Endothelial cell of hepatic sinusoid (primary cell): ENCODE measurements around the gene TBCE.
"Not testable (repeated sequence)": the region's sequence is repeated elsewhere in the genome, so short reads cannot be mapped to it uniquely, and the experiment has no call there.

ENCODE experiments used
- in situ Hi-C: cut with HindIII; loops from 2 replicates; pipeline ENCODE4 v1.10.0; 2017; ENCODE audit warnings: low sequenced_read_pairs

TBCE gene

DNA sequence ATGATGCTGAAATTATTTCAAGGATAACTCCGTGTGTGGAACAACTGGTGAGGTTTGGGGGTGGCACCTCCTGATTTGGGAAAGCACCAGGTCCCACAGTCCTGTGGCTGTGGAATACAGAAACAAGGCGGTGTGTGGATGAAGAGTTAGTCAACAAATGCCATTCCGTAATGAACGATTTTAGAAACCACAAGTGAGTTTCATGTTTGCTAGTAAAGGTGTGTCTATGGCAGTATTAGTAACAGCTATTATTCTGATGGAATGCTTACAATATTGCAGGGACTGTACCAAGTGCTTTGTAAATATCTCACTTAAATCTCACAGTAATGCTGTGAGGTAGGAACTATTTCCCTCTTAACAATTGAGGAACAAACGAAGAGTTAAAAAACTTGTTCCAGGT lies 83.2 kb downstream of the TBCE start:
- in situ Hi-C loops, result no loop called here

DNA sequence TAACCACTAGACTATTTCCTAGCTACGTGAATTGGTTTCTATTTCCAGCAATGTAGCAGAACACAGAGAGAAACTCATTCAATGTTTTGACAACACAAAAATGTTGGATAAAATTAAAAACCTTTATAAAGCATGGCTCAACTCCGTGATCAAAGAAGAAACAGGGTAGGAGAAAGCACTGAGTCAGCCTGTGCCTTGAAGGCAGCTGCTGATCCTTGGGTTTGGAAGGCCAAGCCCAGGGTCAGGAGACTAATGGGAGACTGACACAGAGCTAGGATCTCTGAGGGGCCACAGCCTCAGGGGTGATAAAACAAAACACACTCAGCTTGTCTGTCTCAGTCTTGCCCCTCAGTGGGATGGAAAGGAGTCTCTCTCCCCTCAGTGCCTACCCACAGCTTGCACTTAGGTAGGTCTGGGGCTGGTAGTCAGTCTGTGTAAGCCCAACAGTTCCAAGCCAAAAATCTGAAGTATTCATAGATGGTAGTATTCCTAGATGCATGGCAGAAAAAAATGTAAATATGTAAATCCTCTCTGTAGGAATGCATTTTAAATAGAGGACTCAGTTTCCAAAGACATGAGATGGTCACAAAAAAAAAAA lies 83.8 kb downstream of the TBCE start:
- in situ Hi-C loops, result no loop called here

DNA sequence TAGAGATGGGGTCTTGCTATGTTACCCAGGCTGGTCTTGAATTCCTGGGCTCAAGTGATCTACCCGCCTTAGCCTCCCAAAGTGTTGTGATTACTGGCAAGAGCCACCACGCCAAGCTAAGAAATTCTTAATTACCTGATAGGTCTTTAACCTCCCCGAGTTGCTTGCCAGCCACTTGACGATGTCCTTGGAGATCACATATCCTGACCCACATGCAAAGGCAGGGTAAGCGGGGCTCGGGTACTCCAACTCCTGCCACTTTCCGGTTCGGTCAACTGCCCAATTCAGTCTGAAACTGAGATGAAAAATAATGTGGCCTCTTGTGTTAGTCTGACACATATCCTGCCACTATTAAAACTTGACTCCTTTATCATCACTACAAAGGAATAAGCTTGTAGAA lies 86.8 kb downstream of the TBCE start:
- in situ Hi-C loops, result no loop called here

DNA sequence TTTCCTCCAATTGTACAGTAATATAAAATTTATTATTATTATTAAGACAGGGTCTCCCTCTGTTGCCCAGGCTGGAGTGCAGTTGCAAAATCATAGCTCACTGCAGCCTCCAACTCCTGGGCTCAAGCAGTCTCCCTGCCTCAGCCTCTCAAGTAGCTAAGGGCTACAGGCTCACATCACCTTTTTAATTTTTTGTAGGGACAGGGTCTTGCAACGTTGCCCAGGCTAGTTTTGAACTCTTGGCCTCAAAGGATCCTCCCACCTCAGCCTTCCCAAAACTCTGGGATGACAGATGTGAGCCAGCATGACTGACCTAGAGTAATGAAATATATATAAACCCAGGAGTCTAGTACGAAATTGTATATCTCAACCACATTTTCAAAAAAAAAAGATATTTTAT lies 87.9 kb downstream of the TBCE start:
- in situ Hi-C loops, result no loop called here

DNA sequence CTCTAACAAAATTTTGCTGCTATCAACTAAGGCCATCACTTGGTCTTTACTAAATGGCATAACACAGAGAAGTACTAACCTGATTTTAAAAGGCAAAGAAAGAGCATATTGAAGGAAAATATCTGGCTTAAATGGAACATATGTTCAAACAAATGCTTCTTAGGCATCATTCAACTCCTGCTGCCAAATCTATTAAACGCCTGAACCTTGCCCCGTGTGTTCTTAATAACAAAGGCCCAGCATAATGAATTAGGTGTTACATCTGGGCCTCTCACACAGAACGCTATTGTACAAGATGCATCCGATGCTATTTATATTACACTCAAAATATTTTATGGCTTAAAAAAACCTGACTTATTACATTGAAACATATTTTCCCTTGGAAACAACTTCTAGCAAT lies 88.6 kb downstream of the TBCE start:
- in situ Hi-C loops, result no loop called here

DNA sequence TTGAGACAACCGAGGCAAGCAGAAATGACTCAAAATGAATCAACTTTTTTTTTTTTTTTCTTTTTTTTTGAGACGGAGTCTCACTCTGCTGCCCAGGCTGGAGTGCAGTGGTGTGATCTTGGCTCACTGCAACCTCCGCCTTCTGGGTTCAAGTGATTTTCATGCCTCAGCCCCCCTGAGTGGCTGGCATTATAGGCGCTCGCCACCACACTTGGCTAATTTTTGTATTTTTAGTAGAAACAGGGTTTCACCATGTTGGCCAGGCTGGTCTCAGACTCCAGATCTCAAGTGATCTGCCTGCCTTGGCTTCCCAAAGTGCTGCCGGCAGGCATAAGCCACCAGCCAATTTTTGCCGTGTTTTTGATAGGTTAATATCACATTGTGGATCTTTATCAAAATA lies 90.6 kb downstream of the TBCE start:
- in situ Hi-C loops, result not testable (repeated sequence)

DNA sequence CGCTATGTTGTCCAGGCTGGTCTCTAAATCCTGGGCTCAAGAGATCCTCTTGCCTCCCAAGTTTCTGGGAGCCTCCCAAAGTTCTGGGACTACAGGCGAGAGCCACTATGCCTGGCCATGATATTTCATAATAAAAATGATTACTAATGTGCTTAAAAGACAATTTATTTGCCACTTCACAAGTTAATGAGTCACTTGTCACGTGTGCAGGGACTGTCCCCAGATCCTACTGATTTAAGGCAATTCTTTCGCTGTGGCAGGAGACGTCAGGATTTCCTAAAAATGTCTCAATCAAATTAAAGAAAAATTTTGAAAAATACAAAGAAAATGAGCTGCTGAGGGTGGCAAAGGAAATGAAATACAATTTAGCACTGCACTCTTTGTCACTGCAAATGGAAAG lies 93.5 kb downstream of the TBCE start:
- in situ Hi-C loops, result no loop called here

DNA sequence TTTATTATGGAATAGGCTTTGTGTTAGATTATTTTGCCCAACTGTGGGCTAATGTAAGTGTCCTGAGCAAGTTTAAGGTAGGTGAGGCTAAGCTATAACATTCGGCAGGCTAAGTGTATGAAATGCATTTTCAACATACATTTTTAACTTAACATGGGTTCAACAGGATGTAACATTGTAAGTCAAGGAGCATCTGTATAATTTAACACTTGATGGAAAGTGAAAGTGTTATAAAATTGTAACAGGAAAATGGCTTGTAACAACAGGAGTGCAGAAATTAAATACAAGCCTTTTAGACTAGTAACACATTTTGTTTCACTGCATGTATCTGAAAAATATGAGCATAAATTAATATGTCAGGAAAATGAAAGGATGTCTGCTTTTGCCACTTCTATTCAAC lies 94.7 kb downstream of the TBCE start:
- in situ Hi-C loops, result no loop called here

DNA sequence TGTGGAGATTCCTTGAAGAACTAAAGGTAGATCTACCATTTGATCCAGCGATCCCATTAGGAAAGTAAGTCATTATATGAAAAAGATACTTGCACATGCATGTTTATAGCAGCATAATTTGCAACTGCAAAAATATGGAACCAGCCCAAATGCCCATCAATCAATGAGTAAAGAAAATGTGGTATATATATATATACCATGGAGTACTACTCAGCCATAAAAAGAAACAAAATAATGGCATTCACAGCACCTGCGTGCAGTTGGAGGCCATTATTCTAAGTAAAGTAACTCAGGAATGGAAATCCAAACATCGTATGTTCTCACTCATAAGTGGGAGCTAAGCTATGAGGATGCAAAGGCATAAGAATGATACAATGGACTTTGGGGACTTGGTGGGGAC lies 95.6 kb downstream of the TBCE start:
- in situ Hi-C loops, result not testable (repeated sequence)

DNA sequence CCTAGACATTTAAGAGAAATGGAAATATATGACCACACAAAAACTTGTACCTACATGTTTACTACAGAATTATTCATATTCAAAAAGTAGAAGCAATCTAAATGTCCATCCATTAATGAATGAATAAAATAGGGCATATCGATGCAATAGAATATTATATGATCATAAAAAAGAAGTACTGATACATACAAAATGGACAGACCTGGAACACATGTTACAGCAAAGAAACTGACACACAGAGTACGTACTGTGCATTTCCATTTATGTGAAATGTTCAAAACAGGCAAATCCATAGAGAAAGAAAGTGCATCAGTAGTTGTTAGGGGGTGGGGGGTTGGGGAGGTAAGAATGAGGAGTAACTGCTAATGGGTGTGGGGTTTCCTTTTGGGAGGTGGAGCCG lies 97.8 kb downstream of the TBCE start:
- in situ Hi-C loops, result no loop called here

DNA sequence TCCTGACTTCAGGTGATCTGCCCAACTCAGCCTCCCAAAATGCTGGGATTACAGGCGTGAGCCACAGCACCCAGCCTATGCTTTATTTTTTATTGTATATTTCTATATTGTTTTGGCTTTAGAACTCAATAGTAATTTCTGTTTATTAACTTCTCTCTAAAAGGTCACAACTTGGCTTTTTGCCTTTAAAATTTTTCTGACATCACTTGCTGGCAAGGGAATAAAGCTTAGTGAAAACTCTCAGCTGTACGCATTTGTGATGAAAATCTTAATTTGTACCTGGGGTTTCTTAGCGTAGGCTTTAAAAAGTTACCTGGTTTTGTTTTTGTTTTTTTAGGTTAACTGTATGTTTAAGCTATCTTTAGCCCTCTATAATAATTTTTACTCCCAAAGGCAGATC lies 100.8 kb downstream of the TBCE start:
- in situ Hi-C loops, result no loop called here

DNA sequence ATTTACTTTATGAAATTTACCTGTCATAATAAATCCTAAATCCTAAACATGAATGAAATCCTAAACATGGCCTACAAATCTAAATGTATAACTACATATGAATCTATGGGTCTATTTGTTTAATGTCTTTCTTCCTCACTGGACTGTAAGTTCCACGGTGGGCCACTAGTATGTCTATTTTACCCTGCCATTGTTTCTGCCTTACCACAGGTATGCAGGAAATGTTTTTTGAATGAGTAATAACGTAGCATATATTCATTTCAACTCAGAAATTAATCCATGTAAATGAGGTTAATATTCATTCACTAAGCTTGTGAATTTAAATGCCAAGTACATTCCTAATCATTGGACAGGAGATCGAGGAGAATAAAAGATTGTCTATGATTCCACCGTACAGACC lies 101.7 kb downstream of the TBCE start:
- in situ Hi-C loops, result no loop called here

DNA sequence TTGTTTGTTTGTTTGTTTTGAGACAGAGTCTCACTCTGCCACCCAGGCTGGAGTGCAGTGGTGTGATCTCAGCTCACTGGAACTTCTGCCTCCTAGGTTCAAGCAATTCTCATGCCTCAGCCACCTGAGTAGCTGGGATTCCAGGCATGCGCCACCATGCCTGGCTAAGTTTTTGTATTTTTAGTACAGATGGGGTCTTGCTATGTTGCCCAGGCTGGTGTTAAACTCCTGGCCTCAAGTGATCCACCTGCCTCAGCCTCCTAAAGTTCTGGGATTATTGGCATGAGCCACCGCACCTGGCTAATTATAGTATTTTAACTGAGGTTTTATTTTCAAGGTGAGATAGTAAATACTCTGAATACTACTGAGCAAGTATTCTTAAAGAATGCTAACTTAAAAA lies 102.7 kb downstream of the TBCE start:
- in situ Hi-C loops, result not testable (repeated sequence)

DNA sequence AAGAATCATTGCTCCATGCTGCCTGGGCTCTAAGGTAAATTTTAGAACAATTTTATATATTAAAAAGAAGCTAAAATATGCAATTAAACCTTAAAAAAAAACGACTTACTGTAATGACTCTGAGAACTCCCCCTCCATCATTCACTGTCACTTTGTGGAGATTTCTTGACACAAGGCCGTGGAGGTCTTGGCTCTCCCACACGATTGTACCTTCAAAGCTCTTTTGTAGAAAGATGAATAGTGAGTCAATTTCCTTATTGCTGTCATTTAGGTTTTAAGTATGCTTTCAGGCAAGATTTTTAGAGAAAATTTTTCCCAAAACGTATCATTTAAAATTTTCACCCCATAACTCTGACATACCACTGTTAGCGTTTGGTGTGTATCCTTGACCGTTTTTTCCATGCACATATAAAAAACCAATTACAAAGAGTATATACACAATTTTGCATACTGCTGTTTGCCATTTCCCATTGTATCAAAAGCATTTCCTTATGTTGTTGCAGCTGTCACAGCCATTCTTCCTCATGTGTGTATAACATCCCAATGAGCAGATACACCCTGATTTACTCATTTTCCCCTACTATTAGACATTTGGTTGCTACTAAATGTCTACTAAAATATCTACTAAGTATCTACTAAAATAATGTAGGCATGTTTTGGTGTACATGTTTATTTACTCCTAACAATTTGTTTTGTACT lies 103.7 kb downstream of the TBCE start:
- in situ Hi-C loops, result no loop called here

DNA sequence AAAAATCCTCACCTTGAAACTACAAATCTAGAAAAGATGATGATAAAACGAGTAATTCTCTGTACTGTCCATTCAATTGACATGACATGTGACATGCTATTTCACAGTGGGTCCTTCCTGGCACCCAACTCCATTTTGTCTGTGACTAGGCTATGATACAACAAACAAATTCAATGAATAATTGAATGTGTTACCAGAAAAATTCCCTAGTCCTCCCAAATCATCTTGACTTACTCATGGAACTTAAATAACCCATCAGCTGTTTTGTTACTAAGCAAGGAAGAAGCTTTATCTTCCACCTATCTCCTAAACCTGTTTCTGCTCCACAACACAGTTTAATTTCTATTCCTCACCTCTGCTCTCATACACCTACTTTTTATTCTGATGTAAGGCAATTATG lies 106.6 kb downstream of the TBCE start:
- in situ Hi-C loops, result no loop called here

DNA sequence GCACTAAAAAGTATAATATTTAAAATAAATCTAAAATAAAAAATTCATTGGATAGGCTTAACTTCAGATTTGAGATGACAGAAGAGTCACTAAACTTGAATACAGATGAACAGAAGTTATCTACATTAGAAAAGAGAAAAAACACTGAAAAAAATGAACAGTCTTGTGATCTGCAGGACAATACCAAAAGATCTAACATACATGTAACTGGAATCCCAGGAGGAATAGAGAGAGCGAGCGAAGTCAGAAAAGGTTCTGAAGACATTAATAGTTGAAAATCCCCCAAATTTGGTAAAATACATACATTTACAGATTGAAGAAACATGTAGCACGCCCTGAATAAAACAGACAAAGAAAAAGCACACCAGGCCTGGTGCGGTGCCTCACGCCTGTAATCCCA lies 115.9 kb downstream of the TBCE start:
- in situ Hi-C loops, result no loop called here

DNA sequence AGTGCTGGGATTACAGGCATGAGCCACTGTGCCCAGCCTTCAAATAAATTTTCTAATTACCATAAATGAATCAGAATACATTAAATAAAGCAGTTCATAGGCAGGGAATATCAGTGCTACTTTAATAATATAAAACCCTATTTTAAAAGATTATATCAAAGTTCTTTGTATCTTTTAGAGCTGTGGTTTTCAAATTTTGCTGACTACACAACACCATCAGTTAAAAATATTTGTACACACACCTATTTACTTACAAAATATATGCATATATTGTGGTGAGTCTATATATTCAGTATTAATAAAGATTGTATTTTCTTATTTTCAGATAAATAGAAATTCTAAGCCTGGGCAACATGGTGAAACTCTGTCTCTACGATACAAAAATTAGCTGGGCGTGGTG lies 118.3 kb downstream of the TBCE start:
- in situ Hi-C loops, result no loop called here

DNA sequence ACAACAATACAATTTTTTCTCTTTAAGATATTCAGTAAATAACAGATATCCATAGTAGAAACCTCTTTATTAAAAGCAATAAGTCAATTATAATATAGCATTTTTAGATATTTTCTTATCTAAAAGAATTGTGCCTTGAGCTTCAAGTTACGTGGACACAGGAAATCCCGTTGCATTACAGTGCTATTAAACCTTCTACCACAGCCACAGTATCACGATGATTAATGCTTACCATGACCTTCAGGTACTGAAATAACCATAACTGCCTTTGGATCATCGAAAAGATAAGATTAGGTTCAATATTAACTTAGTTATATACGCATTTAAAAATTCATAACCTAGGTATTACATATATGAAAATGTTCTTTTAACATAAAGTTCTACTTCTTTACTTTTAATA lies 119.1 kb downstream of the TBCE start:
- in situ Hi-C loops, result no loop called here

DNA sequence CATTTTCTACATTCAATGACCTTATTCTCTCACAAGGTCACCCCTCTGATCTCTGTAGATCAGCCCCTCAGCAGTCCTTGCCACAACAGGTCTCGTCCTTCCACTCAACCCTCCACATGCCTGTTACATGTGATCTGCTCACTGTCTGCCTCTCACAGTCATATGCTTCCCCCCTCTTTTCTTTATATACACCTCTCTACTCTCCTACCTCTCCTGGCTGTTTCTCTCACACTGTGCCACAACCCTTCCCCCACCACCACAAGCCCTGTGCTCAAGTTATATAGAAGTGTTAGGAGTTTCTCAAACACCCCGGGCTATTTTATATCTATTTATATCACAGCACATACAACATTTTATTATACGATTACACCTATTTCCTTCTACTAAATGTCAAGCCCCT lies 124.4 kb downstream of the TBCE start:
- in situ Hi-C loops, result no loop called here

DNA sequence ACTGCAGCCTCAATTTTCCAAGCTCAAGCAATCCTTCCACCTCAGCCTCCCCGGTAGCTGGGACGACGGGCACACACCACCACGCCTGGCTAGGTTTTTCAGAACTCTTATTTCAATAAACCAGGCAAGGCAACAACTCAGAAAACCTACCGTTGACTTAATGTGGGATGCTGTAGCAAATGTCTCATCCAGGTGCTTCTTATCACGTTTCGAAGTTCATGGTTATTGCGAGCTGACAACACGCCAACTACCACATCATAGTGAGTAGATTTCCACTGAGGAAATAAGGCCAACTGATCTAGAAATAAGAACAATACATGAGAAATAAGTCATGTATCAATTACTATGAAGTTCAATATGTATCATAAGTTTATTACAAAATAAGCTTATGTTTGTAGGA lies 127.3 kb downstream of the TBCE start:
- in situ Hi-C loops, result no loop called here

DNA sequence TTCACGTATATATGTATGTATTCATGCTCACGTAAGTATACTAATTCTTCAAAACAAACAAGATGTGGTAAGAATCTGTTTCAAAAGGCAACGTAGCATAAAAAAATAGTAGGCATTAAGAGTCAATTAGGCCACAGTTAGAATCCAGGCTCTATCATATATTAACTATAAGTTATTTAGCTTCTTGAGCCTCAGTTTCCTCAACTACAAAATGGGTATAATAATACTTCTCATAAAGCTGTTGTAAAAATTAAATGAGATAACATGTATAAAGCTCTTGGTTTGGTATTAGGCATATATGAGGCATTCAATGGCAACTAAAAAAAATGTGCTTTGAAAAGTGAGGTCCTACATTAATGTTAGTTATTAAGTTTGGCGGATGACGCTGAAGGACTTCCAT lies 127.8 kb downstream of the TBCE start:
- in situ Hi-C loops, result no loop called here

DNA sequence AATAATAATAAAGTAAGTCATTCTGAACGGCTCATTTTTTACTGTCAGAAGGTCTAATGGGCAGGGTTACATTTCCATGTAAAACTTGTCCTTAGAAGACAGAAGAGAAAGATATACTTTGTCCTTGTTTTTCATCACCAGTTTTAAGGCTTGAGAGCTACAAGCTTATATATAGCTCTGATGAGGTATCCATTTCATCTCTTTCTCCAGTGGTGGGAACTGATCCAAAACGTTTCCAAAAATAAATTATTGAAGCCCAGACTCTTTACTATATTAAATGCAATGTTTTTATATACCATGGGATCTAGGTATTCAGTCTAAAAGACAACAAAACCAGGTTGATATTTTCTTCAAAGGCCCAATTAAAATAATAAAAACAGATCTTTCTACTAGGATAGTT lies 128.3 kb downstream of the TBCE start:
- in situ Hi-C loops, result no loop called here

DNA sequence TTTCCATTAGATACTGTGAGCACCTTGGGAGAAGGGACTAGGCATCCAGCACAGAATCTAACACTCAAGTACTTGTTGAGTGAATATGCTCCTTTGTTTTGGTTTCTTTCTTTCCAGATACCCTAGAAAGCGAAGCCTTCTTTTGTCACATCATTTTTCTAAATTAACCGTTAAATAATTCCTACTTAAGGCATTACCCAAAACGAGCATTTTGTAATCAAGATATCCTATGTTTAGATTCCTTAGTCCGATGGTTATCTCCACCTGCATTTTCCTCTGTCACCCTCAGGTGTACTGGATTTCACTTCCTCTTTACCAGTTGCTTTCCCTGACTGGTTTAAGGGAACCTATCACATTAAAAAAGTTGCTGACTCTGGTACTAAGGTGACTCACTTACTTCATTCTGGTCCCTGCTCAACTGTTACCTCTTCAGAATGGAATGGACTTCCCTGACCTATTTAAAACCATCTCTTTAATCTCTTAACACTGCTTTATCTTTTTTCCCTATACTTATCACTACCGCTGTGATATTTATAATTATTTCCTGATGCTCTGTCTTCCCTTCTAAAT lies 133.8 kb downstream of the TBCE start:
- in situ Hi-C loops, result no loop called here
